ENCODE data around the gene KCNQ1OT1.

Gene KCNQ1OT1

GRCh38 chr11:2721210-2721916, 21.6 kb upstream of the KCNQ1OT1 start:
- no peak for DNase-seq (ENCODE audit: low read depth in 3 of 3, low spot score in 1 of 3)

- DNase-seq (ENCODE audit: low read depth in 3 of 3, low spot score in 1 of 3), result no peak
Measured at GRCh38 chr11:2719831-2720590, 20.2 kb upstream of the KCNQ1OT1 start.

DNA sequence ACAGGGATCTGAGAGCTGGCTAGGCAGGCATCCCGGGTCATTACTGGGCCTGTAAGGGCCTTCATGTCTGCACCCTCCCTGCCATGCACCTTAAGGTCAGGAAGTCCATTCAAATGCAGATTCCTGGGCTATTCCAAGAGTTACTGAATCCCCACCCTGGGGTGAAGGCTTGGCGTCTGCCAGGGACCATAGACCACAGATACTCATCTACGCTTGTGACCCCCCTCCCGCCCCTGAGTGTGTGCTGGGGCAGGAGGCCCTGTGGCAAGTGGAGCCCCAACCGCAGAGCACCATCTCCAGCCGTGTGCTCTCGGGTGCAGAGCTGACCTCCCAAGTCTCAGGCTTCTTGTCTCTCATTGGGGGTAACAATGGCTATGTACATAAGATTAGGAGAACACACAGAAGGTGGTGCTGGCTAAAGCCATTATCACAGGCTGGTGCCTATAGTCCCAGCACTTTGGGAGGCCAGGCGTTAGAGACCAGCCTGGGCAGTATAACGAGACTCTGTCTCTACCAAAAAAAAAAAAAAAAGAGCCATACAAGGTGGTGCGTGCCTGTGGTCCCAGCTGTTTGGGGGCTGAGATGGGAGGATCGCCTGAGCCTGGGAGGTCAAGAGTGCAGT, 19.1 kb upstream of the KCNQ1OT1 start:
- no peak for DNase-seq (ENCODE audit: low read depth in 3 of 3, low spot score in 1 of 3)

DNA sequence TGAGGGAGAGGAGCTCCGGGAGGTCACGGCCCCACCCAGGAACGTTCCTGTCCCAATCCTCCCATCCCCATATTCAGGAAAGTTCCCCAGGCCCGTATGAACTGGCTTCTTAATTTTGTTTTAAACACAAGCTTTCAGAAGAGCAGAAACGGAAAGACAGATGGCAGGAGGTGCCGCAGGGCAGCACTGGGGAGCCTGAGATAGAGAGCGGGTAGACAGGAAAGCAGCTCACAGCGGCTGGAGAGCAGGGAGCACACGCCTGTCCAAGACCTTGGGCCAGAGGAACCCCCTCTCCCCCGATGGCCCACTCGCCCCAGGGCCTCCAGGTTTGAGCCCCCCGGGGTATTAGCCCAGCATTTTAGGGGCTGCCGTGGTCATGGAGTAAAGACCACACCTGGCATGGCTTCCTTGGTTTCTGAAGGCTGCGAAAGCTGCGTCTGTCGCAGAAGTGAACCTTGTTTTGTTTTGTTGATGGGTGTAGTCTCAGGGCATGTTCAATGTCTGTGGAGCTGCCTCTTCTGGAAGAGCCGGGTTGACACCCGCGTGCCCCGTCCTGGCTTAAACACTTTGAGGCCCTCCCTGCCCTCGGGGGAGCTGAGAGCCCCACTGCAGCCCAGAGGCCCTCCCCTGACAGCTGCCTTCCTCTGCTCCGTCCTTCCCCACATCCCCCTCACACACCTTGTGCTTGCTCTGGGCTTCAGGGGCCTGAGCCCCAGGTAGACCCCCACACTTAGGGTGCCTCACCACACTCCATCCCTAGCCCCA, 17.9 kb upstream of the KCNQ1OT1 start:
- no peak for DNase-seq (ENCODE audit: low read depth in 3 of 3, low spot score in 1 of 3)

DNA sequence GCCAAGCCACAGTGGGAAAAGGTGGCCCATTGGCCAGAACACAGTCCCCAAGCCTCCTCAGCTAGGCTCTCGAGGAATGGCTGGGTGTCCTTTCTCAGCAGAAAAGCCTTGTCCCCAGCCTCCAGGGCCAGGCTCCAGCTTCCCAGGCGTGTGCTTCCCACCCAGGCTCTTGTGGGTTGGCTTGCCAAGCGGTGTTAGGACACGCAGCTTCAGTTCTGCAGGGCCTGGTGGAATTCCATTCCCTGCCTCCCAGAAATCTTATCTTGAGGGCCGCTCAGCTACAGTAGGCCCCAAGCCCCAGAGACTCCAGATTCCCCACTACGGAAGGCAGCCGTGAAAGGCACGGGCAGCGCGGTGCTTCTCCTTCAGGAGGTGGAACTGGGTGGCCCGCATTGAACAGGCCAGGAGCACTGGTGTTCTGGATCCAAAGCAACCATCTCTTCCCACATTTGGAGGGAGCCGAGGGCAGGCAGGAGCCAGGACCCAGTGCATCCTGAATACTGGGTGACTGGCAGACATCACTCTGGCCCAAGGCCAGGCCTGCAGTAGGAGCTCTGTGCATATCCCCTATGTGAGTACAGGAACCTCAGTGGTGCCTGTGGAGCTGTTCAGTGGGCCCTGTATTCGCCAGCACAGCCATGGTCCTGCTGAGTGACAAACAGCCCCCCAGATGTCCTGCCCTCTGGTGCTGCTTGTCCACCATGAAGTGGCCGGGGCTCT, 16.7 kb upstream of the KCNQ1OT1 start:
- DNase-seq (ENCODE audit: low read depth in 3 of 3, low spot score in 1 of 3), result no peak

DNA sequence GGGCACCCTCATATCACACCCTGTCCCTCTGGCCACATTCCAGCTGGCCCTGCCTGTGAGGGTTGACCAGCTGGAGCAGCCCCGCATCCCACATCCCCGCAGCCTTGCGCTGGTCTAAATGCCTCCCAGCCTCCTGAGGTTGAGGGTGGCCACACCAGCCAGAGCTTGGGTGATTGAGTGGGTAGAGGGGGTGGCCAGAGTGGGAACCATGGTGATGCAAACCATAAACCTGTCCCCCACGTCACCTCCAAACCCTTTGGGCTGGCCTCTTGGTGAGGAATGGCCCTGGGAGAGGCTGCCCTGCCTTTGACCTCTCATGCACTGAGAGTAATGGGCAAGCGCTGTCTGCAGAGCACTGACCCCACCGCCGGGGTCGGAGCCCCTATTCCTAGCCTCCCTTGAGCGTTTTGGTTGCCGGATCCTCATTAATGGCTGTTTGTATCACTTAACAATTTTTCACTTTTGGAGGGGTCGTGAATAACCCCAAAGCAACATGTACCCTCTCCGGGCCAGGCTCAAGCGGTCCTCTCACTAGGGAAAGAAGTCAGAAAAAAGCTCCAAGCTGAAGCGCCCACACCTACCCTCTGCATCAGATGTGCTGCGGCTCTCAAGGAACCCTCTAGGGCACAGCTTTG, 16.0 kb upstream of the KCNQ1OT1 start:
- DNase-seq (ENCODE audit: low read depth in 3 of 3, low spot score in 1 of 3), result no peak

- no peak for DNase-seq (ENCODE audit: low read depth in 3 of 3, low spot score in 1 of 3)
Measured at GRCh38 chr11:2714871-2715270, 15.1 kb upstream of the KCNQ1OT1 start.

- no peak for DNase-seq (ENCODE audit: low read depth in 3 of 3, low spot score in 1 of 3)
Measured at GRCh38 chr11:2714463-2714800, 14.6 kb upstream of the KCNQ1OT1 start.

GRCh38 chr11:2713661-2714462, 14.1 kb upstream of the KCNQ1OT1 start:
- DNase-seq (ENCODE audit: low read depth in 3 of 3, low spot score in 1 of 3), result no peak

- no peak for DNase-seq (ENCODE audit: low read depth in 3 of 3, low spot score in 1 of 3)
Measured at GRCh38 chr11:2713094-2713493, 13.3 kb upstream of the KCNQ1OT1 start.

DNA sequence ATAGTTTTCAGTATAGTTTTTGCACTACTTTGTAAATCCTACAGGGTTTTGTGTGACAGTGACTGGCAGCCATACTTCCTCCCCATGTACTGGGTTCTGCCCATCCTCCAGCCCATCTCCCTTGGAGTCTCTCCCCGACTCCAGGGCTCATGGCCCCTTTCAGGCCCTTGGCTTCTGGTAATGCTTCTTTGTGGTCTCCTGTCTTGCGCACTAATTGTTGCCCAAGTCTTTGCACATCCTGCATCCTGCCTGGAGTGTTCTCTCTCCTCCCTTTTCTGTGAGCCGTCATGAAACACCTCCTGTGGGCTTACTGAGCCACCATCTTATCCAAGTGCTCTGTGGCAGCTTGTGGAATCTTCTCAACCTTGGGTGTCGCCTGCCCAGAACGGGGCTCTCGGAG, 11.4 kb upstream of the KCNQ1OT1 start:
- DNase-seq (ENCODE audit: low read depth in 3 of 3, low spot score in 1 of 3), result no peak

DNA sequence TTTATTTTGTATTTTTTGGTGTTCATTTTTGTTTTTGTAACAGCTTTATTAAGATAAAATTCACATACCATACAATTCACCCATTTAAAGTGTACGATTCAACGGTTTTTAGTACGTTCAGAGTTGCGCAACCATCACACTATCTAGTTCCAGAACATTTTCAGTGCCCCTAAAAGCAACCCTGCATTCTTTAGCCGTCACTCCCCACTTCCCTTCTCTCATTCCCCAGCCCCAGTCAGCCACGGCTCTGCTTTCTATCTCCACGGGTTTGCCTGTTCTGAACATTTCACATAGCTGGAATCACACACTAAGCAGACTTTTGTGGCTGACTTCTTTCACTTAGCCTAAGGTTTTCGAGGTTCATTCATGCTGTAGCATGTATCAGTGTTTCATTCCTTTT, 9.6 kb upstream of the KCNQ1OT1 start:
- no peak for DNase-seq (ENCODE audit: low read depth in 3 of 3, low spot score in 1 of 3)

- no peak for DNase-seq (ENCODE audit: low read depth in 3 of 3, low spot score in 1 of 3)
Measured at GRCh38 chr11:2708757-2709281, 9.0 kb upstream of the KCNQ1OT1 start.

GRCh38 chr11:2708151-2708581, 8.4 kb upstream of the KCNQ1OT1 start:
- DNase-seq (ENCODE audit: low read depth in 3 of 3, low spot score in 1 of 3), result no peak

DNA sequence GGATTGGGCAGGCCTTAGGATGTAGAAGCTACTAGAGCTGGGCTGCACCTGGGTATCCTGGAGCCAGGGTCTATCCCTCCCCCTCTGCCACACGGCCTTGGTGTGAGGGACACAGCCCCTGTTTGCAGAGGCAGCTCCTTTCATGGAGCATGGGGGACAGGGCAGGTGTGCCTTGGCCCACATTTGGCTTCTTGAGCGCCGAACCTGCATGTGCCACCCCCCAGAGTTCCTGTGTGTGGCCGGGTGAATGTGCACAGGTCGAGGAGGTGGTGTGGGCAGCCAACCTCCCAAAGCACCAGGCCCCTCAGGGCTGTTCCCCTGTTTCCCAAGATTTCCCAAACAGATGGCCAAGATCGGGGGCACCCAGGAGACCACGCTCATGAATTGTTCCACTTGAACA, 7.9 kb upstream of the KCNQ1OT1 start:
- no peak for DNase-seq (ENCODE audit: low read depth in 3 of 3, low spot score in 1 of 3)

- no peak for DNase-seq (ENCODE audit: low read depth in 3 of 3, low spot score in 1 of 3)
Measured at GRCh38 chr11:2706321-2706720, 6.5 kb upstream of the KCNQ1OT1 start.

DNA sequence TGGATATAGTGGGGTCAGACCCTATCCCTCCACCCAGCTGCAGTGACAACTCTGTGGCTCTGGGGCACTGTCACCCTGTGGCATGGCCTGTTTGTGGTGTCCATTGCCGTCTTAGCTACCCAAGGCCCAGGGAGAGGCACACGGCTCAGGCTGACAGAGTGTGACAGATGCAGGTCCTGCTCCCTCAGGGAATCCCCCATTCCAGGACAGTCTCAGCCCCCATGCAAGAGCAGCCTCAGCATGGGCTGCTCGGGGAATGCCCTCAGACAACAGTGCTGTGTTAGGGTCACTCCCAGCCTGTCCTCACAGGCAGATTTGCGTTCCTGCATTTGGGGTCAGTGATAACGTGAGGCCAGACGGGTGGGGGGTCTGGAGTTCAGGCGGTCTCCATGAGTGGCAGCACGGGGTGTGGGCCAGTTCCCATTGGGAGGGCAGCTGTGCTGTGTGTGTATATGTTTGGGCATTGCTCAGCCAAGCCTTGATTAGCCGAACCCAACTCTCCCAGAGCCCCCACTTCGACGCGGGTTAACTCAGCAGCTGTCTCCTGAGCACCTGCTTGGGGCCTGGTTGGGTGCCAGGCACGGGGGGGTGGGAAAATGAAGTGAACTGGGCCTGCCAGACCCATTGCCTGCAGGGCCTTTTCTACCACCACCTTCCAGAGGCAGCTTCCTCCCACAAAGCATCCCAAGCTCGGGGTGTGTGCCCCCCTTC, 5.3 kb upstream of the KCNQ1OT1 start:
- DNase-seq (ENCODE audit: low read depth in 3 of 3, low spot score in 1 of 3), result no peak

DNA sequence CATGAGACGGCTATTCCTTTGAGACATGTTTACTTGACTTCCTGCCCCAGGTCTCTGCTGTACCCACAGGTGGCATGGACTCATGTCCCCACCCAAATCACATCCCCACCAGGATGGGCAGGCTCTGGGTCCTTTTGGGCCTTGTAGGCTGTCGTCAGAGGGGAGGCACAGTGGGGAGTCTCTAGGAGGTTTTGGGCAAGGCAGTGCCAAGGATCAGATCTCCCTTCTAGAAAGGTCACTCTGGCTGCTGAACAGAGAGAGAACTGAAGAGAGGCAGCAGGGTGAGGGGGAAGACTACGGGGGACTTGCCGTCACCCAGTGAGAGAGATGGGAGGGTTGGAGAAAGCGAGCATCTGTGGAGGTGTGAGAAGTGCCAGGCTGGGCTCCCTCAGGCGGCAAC, 4.6 kb upstream of the KCNQ1OT1 start:
- DNase-seq (ENCODE audit: low read depth in 3 of 3, low spot score in 1 of 3), result no peak

Data from stimulated activated CD4-positive, alpha-beta T cell treated with anti-CD3 and anti-CD28 coated beads, TNF-alpha, amount 100 ng/mL, for 1 hour (primary cell).